Activated T-helper 9 cell treated with anti-CD3 and anti-CD28 coated beads, Interleukin-2, amount 50 U/mL, for 16 hours (primary cell): ENCODE data around the gene C1orf216.
"Not testable (repeated sequence)": the region's sequence is repeated elsewhere in the genome, so short reads cannot be mapped to it uniquely, and the experiment has no call there.

Experiments used
- DNase-seq: peaks from one replicate; pipeline ENCODE4 v3.0.0-alpha.2; 2020; ENCODE audit warnings: low read depth

The C1orf216 gene

GRCh38 chr1:35706846-35707600 is 11.7 kb downstream of the C1orf216 start:
- no peak for DNase-seq

GRCh38 chr1:35702508-35702907 is 16.2 kb downstream of the C1orf216 start:
- DNase-seq = no peak

- not testable (repeated sequence) for DNase-seq
Measured at GRCh38 chr1:35699152-35699551, 19.5 kb downstream of the C1orf216 start.

GRCh38 chr1:35692317-35692716 is 26.4 kb downstream of the C1orf216 start:
- no peak for DNase-seq

GRCh38 chr1:35691571-35692220 is 27.0 kb downstream of the C1orf216 start:
- DNase-seq = no peak

- DNase-seq = no peak
Measured at GRCh38 chr1:35691080-35691479, 27.6 kb downstream of the C1orf216 start.

GRCh38 chr1:35690103-35690502 is 28.6 kb downstream of the C1orf216 start:
- DNase-seq = not testable (repeated sequence)

- DNase-seq = no peak
Measured at GRCh38 chr1:35688161-35688560, 30.5 kb downstream of the C1orf216 start.

- no peak for DNase-seq
Measured at GRCh38 chr1:35683012-35683411, 35.7 kb downstream of the C1orf216 start.

- DNase-seq = no peak
Measured at GRCh38 chr1:35680271-35680670, 38.4 kb downstream of the C1orf216 start.

- DNase-seq = no peak
Measured at GRCh38 chr1:35675773-35676172, 42.9 kb downstream of the C1orf216 start.

GRCh38 chr1:35674111-35674510 is 44.6 kb downstream of the C1orf216 start:
- no peak for DNase-seq

- no peak for DNase-seq
Measured at GRCh38 chr1:35672116-35672515, 46.6 kb downstream of the C1orf216 start.

- DNase-seq = no peak
Measured at GRCh38 chr1:35668506-35668905, 50.2 kb downstream of the C1orf216 start.

GRCh38 chr1:35666916-35667315 is 51.8 kb downstream of the C1orf216 start:
- DNase-seq = no peak

GRCh38 chr1:35666216-35666615 is 52.5 kb downstream of the C1orf216 start:
- DNase-seq = no peak
